Central memory CD8-positive, alpha-beta T cell (primary cell): ENCODE results near the gene STX1B.
"Not testable (repeated sequence)": the region's sequence is repeated elsewhere in the genome, so short reads cannot be mapped to it uniquely, and the experiment has no call there.

Experiments used
- ATAC-seq: fragments of 150-1000 bp; cut with Tn5 transposase; replicated peaks from 2 replicates; pipeline ENCODE4 v1.10.0; 2022; ENCODE audit warnings: mild to moderate bottlenecking, moderate FRiP score, moderate number of reproducible peaks; ENCODE audit not compliant: poor library complexity, severe bottlenecking; ENCODE audit errors: extremely low read depth
- DNase-seq, 2 donors: peaks; one replicate each; pipeline ENCODE4 v3.0.0; 2021; ENCODE audit warnings: low spot score in 2 of 2
- H3K27ac Mint-ChIP-seq: one replicate; pipeline ENCODE4 v1.8.0; 2022; ENCODE audit warnings: low read depth, mild to moderate bottlenecking, moderate library complexity, mixed read lengths
- H3K27me3 Mint-ChIP-seq: one replicate; pipeline ENCODE4 v1.8.0; 2022; ENCODE audit warnings: mixed read lengths
- H3K36me3 Mint-ChIP-seq: one replicate; pipeline ENCODE4 v1.8.0; 2022; ENCODE audit warnings: mild to moderate bottlenecking, moderate library complexity, mixed read lengths; ENCODE audit not compliant: insufficient read depth
- H3K4me1 Mint-ChIP-seq: one replicate; pipeline ENCODE4 v1.8.0; 2022; ENCODE audit warnings: mixed read lengths
- H3K4me3 Mint-ChIP-seq: one replicate; pipeline ENCODE4 v1.8.0; 2022; ENCODE audit warnings: mild to moderate bottlenecking, moderate library complexity, mixed read lengths
- H3K9me3 Mint-ChIP-seq: one replicate; pipeline ENCODE4 v1.8.0; 2022; ENCODE audit warnings: mixed read lengths

STX1B gene

DNA sequence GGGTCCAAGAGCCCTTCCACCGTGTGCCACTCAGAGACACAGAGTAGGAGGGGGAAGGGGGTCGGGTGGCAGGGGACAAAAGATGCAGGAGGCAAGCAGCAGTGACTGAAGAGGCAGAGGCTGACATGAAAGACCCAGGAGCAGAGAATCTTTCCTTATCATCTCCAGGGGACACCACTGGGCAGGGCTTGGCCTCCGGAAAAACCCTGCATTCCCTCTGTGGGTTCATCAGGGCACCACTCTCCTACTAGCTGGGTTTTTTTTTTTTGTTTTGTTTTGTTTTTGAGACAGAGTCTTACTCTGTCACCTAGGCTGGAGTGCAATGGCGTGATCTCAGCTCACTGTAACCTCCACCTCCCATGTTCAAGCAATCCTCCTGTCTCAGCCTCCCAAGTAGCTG is 20.8 kb upstream of the STX1B start:
- no peak for ATAC-seq
- no peaks in the 10 kb centered on the region for H3K27me3 Mint-ChIP-seq
- H3K4me1 Mint-ChIP-seq = peaks cover 20% of the 10 kb centered on the region
- DNase-seq = no peak
- no peak overlapping the region for H3K27ac Mint-ChIP-seq
- H3K4me3 Mint-ChIP-seq = no peak overlapping the region
- peaks cover 23% of the 10 kb centered on the region for H3K36me3 Mint-ChIP-seq
- H3K9me3 Mint-ChIP-seq = no peaks in the 10 kb centered on the region

DNA sequence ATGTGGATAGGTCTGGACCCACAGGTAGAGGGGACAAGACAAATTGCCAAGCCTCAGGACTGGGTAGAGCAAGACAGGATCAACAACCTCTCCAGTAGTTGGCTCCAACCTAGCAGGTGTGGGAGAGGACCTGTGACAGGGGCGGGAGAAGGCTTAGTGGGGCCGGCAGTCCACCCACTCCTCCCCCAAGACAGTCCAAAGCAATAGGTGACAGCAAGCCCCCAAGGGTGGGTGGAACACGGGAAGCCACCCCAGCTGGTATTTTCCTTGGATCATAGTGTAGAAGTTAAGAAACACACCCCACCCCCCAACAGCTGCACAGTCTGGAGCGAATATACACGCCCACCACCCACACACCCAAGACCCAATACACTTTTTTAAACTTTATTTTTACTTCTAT is 18.8 kb upstream of the STX1B start:
- H3K9me3 Mint-ChIP-seq = no peaks in the 10 kb centered on the region

DNA sequence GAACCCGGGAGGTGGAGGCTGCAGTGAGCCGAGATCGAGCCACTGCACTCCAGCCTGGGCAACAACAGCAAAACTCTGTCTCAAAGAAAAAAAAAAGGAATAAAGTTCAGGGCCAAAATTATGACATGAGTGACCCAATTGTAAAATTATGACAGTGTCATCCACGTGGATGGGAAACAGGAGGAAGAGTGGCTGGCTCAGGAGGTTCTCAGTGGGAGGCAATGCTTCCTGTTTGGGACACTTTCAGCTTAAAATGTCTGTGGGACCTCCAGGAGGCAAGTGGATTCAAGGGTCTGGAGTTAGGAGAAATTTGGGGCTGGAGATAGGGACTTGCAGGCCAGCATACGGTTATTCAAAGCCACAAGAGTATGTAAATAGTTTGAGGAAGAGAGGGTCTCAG is 14.9 kb upstream of the STX1B start:
- no peaks in the 10 kb centered on the region for H3K27me3 Mint-ChIP-seq
- no peaks in the 10 kb centered on the region for H3K9me3 Mint-ChIP-seq
- H3K36me3 Mint-ChIP-seq = no peaks in the 10 kb centered on the region
- no peak overlapping the region for H3K4me3 Mint-ChIP-seq
- ATAC-seq (no peak), DNase-seq (no peak)
- H3K4me1 Mint-ChIP-seq = no peaks in the 10 kb centered on the region
- H3K27ac Mint-ChIP-seq = no peak overlapping the region

More for the DNA sequence above, 18.8 kb upstream of the STX1B start:
- no peak overlapping the region for H3K4me3 Mint-ChIP-seq
- ATAC-seq = no peak
- DNase-seq = no peak
- peaks cover 16% of the 10 kb centered on the region for H3K36me3 Mint-ChIP-seq
- no peak overlapping the region for H3K27ac Mint-ChIP-seq
- H3K4me1 Mint-ChIP-seq = peaks cover 10% of the 10 kb centered on the region
- no peaks in the 10 kb centered on the region for H3K27me3 Mint-ChIP-seq

DNA sequence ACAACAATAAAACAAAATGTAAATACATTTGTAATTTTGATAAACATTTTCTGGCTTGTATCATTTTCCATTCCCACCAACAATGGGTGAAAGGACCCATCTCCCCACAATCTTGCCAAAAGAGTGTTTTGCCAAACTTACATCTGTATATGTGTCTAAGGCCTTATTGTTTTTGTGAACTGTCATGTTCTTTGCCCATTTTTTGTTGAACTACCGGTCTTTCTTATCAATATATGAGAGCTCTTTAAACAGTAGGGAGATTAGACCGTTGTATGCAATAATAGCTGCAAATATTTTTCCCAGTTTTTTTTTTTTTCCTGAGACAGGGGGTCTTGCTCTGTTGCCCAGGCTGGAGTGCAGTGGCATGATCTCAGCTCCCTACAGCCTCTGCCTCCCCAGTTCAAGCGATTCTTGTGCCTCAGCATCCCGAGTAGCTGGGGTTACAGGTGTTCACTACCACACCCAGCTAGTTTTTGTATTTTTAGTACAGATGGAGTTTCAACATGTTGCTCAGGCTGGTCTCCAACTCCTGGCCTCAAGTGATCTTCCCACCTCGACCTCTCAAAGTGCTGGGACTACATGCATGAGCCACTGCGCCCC is 13.3 kb upstream of the STX1B start:
- no peaks in the 10 kb centered on the region for H3K36me3 Mint-ChIP-seq

DNA sequence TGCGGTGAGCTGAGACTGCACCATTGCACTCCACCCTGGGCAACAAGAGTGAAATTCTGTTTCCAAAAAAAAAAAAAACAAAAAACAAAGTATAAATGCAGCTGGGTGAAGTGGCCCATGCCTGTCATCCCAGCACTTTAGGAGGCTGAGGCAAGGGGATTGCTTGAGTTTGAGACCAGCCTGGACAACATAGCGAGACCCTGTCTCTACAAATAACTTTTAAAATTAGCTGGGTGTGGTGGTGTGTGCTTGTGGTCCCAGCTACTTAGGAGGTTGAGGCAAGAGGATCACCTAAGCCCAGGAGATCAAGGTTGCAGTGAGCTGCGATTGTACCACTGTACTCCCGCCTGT is 12.8 kb upstream of the STX1B start:
- H3K9me3 Mint-ChIP-seq = no peaks in the 10 kb centered on the region
- no peak for DNase-seq

More for the DNA sequence above, 13.3 kb upstream of the STX1B start:
- H3K27ac Mint-ChIP-seq = no peak overlapping the region
- H3K4me3 Mint-ChIP-seq = no peak overlapping the region
- H3K9me3 Mint-ChIP-seq = no peaks in the 10 kb centered on the region
- H3K27me3 Mint-ChIP-seq = no peaks in the 10 kb centered on the region
- no peaks in the 10 kb centered on the region for H3K4me1 Mint-ChIP-seq
- ATAC-seq = no peak
- DNase-seq = no peak

DNA sequence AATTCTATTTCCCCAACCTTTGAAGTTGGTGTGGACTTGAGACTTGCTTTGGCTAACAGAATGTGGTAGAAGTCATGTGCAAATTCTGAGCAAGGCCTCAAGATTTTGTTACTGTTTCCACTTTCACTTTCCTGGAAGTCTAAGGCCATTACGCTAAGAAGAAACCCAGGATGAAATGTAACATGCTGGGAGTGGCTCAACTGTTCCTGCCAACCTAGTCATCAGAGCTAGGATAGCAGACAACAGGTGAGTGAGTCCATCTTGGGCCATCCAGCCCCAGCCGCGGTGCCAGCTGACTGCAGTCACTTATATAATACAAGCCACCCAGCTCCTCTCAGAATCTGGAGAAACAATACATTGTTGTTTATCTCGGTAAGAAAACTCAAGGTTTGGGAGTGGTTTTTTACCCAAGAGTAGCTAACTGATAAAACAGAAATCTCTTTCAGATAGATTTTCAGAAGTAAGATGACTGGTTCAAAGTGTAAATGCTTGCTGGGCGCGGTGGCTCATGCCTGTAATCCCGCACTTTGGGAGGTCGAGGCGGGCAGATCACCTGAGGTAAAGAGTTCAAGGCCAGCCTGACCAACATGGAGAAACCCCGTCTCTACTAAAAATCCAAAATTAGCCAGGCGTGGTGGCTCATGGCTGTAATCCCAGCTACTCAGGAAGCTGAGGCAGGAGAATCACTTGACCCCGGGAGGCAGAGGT is 12.3 kb upstream of the STX1B start:
- no peak for DNase-seq
- no peaks in the 10 kb centered on the region for H3K4me1 Mint-ChIP-seq
- H3K27ac Mint-ChIP-seq = no peak overlapping the region
- no peak overlapping the region for H3K4me3 Mint-ChIP-seq
- H3K9me3 Mint-ChIP-seq = no peaks in the 10 kb centered on the region
- H3K27me3 Mint-ChIP-seq = no peaks in the 10 kb centered on the region
- ATAC-seq = no peak
- no peaks in the 10 kb centered on the region for H3K36me3 Mint-ChIP-seq

More for the DNA sequence above, 12.8 kb upstream of the STX1B start:
- H3K4me1 Mint-ChIP-seq = no peaks in the 10 kb centered on the region
- H3K4me3 Mint-ChIP-seq = no peak overlapping the region
- ATAC-seq = no peak
- H3K36me3 Mint-ChIP-seq = no peaks in the 10 kb centered on the region
- H3K27ac Mint-ChIP-seq = no peak overlapping the region
- no peaks in the 10 kb centered on the region for H3K27me3 Mint-ChIP-seq

DNA sequence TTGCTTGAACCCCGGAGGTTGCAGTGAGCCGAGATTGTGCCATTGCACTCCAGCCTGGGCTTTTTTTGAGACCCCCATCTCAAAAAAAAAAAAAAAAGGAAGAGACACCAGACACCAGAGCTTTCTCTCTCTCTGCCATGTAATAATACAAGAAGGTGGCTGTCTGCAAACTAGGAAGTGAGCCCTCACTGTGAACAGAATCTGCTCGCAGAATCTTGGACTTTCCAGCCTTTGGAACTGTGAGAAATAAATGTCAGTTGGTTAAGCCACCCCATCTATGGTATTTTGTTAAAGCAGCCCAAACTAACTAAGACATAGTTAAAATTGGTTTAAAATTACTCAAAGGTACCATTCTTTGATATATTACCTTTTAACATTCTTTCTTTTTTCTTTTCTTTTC is 10.1 kb upstream of the STX1B start:
- no peak for DNase-seq
- no peak overlapping the region for H3K27ac Mint-ChIP-seq
- H3K27me3 Mint-ChIP-seq = peaks cover 7% of the 10 kb centered on the region
- H3K4me1 Mint-ChIP-seq = no peaks in the 10 kb centered on the region
- H3K9me3 Mint-ChIP-seq = no peaks in the 10 kb centered on the region
- H3K36me3 Mint-ChIP-seq = peaks cover 1% of the 10 kb centered on the region
- no peak for ATAC-seq
- H3K4me3 Mint-ChIP-seq = no peak overlapping the region

DNA sequence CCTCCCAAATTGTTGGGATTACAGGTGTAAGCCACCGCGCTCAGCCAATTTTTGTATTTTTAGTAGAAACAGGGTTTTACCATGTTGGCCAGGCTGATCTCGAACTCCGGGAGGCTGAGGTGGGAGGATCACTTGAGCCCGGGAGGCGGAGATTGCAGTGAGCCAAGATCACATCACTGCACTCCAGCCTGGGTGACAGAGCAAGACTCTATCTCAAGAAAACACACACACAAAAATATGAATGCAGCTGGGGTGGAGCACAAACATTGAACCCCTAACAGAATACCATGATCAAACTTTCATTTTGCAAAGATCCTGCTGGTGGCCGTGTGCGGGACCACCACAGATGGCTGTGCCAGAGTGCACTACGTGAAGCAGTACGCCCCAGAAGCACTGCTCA is 7.3 kb upstream of the STX1B start:
- ATAC-seq, H3K4me1 Mint-ChIP-seq, H3K9me3 Mint-ChIP-seq, H3K27ac Mint-ChIP-seq, DNase-seq, H3K36me3 Mint-ChIP-seq, H3K4me3 Mint-ChIP-seq: not testable (repeated sequence)
- H3K27me3 Mint-ChIP-seq = peaks cover 32% of the 10 kb centered on the region

DNA sequence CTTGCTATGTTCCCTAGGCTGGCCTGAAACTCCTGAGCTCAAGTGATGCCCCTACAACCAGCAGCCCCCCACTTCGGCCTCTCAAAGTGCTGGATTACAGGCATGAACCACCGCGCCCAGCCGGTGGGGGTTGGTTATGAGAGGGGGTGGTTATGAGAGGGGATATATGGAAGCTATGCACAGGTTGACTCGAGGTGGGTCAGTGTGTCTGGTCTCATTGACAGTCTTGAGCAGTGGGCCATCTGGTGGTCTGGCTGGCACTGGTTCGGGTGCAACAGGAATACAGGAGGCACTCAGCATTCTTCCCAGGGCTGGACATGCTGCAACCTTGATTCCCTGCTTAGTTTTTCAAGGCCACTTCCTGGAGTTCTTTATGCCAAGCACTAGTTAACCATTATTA is 5.6 kb upstream of the STX1B start:
- H3K27me3 Mint-ChIP-seq = peaks cover 50% of the 10 kb centered on the region
- H3K4me3 Mint-ChIP-seq = no peak overlapping the region

DNA sequence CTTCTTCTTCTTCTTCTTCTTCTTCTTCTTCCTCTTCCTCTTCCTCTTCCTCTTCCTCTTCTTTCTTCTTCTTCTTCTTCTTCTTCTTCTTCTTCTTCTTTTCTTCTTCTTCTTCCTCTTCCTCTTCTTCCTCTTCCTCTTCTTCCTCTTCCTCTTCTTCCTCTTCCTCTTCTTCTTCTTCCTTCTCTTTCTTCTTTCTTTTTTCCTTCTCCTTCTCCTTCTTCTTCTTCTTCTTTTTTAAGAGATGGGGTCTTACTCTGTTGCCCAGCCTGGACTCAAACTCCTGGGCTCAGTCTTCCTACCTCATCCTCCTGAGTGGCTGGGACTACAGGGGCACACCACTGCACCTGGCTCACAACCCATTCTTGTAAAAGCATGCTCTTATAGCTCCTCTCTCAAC is 2.9 kb upstream of the STX1B start:
- peaks cover 72% of the 10 kb centered on the region for H3K27me3 Mint-ChIP-seq

More for the DNA sequence above, 5.6 kb upstream of the STX1B start:
- Mint-ChIP-seq H3K27ac (no peak overlapping the region), H3K36me3 (peaks cover 4% of the 10 kb centered on the region), H3K9me3 (no peaks in the 10 kb centered on the region), H3K4me1 (peaks cover 13% of the 10 kb centered on the region)
- ATAC-seq (no peak), DNase-seq (no peak)

DNA sequence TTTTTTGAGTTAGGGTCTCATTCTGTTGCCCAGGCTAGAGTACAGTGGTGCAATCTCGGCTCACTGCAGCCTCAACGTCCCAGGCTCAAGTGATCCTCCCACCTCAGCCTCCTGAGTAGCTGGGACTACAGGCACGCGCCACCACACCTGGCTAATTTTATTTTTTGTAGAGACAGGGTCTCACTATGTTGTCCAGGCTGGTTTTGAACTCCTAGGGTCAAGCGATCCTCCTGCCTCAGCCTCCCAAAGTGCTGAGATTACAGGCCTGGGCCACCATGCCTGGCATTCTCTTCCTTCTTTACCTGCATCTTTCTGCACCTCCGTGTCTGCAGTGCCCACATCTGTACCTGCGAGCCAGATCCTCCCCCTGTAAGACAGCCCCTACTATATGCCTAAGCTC is 1.4 kb upstream of the STX1B start:
- Mint-ChIP-seq H3K4me3 (peak overlapping the region; percentile 49), H3K4me1 (peaks cover 13% of the 10 kb centered on the region), H3K27me3 (peaks cover 72% of the 10 kb centered on the region), H3K27ac (peak overlapping the region; percentile 76)
- DNase-seq, ATAC-seq, H3K9me3 Mint-ChIP-seq, H3K36me3 Mint-ChIP-seq: not testable (repeated sequence)

More for the DNA sequence above, 2.9 kb upstream of the STX1B start:
- not testable (repeated sequence) for DNase-seq, H3K36me3 Mint-ChIP-seq, H3K9me3 Mint-ChIP-seq, ATAC-seq, H3K27ac Mint-ChIP-seq, H3K4me3 Mint-ChIP-seq
- peaks cover 13% of the 10 kb centered on the region for H3K4me1 Mint-ChIP-seq

DNA sequence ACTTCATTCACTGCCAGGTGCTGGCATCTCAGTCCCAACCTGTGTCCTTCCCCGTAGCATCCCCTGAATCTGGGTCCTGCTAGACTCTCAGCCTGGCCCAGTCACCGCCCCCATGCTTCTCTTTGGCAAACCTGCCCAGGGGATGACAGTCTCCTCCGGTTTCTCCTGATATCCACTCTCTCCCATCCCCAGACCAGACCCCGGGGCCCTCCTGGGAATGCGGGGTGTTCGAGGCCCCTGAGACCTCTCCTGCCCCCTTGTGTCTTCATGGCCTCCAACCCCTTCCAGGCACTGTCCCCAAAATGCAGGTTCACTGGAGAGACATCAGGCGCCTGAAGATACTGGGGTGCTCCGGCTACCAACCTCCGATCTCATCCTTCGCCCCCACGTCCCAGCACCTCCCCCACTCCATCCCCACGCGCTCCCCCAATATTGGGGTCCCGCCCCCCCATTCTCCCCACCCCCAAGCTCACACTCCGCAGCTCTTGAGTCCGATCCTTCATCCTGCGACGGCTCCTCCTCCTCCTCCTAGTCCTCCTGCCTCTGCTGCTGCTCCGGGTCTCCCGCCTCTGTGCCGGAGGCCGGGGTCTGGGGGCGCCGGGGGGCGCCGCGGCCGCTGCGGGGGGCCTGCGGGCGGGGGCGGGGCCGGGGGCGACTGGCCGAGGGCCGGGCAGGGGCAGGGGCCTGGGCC is 399 bp downstream of the STX1B start:
- H3K27me3 Mint-ChIP-seq = peaks cover 60% of the 10 kb centered on the region
- peak overlapping the region; percentile 9 for H3K4me3 Mint-ChIP-seq
- DNase-seq (no peak), ATAC-seq (no peak)
- no peak overlapping the region for H3K27ac Mint-ChIP-seq
- H3K9me3 Mint-ChIP-seq = no peaks in the 10 kb centered on the region
- peaks cover 3% of the 10 kb centered on the region for H3K36me3 Mint-ChIP-seq
- H3K4me1 Mint-ChIP-seq = peaks cover 13% of the 10 kb centered on the region

DNA sequence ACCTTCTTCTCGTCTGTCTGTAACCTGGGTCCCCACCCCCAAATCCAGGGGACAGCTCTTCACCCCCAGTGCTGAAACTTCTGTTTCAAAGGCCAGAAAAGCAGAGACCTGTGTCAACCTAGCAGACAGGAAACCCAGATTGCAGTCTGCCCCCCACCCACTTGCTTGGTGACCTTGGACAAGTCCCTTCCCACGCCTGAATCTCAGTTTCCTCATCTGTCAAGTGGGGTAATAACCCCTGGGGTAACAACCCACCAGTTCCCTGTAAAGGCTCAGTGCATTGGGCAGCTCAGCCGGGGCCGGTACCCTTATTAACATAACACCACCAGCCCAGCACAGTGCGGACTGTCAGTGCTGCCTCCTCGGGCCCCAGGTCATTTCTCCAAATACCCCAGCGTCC is 1.3 kb downstream of the STX1B start:
- DNase-seq (no peak), ATAC-seq (no peak)
- Mint-ChIP-seq H3K27me3 (peaks cover 54% of the 10 kb centered on the region), H3K36me3 (peaks cover 3% of the 10 kb centered on the region), H3K4me3 (no peak overlapping the region), H3K27ac (no peak overlapping the region), H3K4me1 (peaks cover 13% of the 10 kb centered on the region), H3K9me3 (no peaks in the 10 kb centered on the region)
